IMR-90 (cell line): ENCODE data around the gene DCUN1D3. TPM values are rescaled to one million over a fixed set of nuclear protein-coding genes. Genes with fewer than 3 reads are reported as not detected.

Source experiments
- ATAC-seq: fragments of 200-7000 bp; cut with Tn5 transposase; 2 replicates; pipeline ENCODE4 v1.9.1; 2020; ENCODE audit warnings: low read depth, mild to moderate bottlenecking, moderate library complexity
- BruUV-seq: library from RNA; stranded (reverse); fragments of 400-500 nt; replicated peaks from 2 replicates; lab custom pipeline; 2021; lab: Mats Ljungman, UMichigan
- CTCF ChIA-PET: fragments of 300-600 bp; formaldehyde crosslinking; extraction: SDS; loops from one replicate; lab custom pipeline; 2021; ENCODE audit warnings: antibody characterized with exemption; lab: Yijun Ruan, JAX
- POLR2A ChIA-PET: fragments of 300-600 bp; sonication (Branson Sonifier 250); formaldehyde crosslinking; loops from one replicate; lab custom pipeline; 2022; ENCODE audit warnings: antibody characterized with exemption; ENCODE audit not compliant: unreplicated experiment; lab: Charles Lee
- DNase-seq: peaks from one replicate; pipeline ENCODE4 v3.0.0; 2013
- H2AFZ ChIP-seq: replicated peaks from 2 replicates; pipeline ENCODE3; 2013; ENCODE audit warnings: low read length, mild to moderate bottlenecking; ENCODE audit not compliant: poor library complexity
- H2AK5ac ChIP-seq: 2 replicates; pipeline ENCODE4 v1.6.1; 2013; ENCODE audit warnings: low read depth, low read length, inconsistent platforms
- H2AK9ac ChIP-seq: replicated peaks from 2 replicates; pipeline ENCODE3; 2013; ENCODE audit warnings: mild to moderate bottlenecking, low read depth, low read length, moderate library complexity; ENCODE audit not compliant: poor library complexity
- H2BK120ac ChIP-seq: 2 replicates; pipeline ENCODE4 v1.6.1; 2013; ENCODE audit warnings: low read depth, low read length, inconsistent platforms
- H2BK15ac ChIP-seq: 3 replicates; pipeline ENCODE4 v1.6.1; 2013; ENCODE audit warnings: low read depth, low read length, inconsistent platforms
- H2BK20ac ChIP-seq: 2 replicates; pipeline ENCODE4 v1.6.1; 2013; ENCODE audit warnings: low read depth, mild to moderate bottlenecking, inconsistent platforms, low read length, moderate library complexity
- H2BK5ac ChIP-seq: 2 replicates; pipeline ENCODE4 v1.6.1; 2013; ENCODE audit warnings: mild to moderate bottlenecking, low read depth, low read length, inconsistent platforms; ENCODE audit not compliant: poor library complexity, severe bottlenecking
- H3K14ac ChIP-seq: replicated peaks from 2 replicates; pipeline ENCODE4 v1.6.1; 2013; ENCODE audit warnings: low read depth, low read length, inconsistent platforms
- H3K18ac ChIP-seq: 2 replicates; pipeline ENCODE4 v1.6.1; 2013; ENCODE audit warnings: low read depth, low read length, control low read depth
- H3K23ac ChIP-seq: 2 replicates; pipeline ENCODE4 v1.6.1; 2013; ENCODE audit warnings: low read depth, low read length, inconsistent platforms
- H3K27ac ChIP-seq: 2 replicates; pipeline ENCODE4 v1.5.1; 2013; ENCODE audit warnings: mild to moderate bottlenecking, control low read depth, low read length; ENCODE audit not compliant: insufficient read depth
- H3K27me3 ChIP-seq: 2 replicates; pipeline ENCODE4 v1.6.1; 2013; ENCODE audit warnings: low read length; ENCODE audit not compliant: control insufficient read depth, insufficient read depth
- H3K36me3 ChIP-seq: 2 replicates; pipeline ENCODE4 v1.6.1; 2013; ENCODE audit warnings: low read length, mixed read lengths; ENCODE audit not compliant: control insufficient read depth, insufficient read depth
- H3K4ac ChIP-seq: 2 replicates; pipeline ENCODE4 v1.6.1; 2013; ENCODE audit warnings: low read depth, low read length, inconsistent platforms
- H3K4me1 ChIP-seq: 2 replicates; pipeline ENCODE4 v1.6.1; 2013; ENCODE audit warnings: low read length, mixed read lengths; ENCODE audit not compliant: control insufficient read depth, insufficient read depth
- H3K4me2 ChIP-seq: 2 replicates; pipeline ENCODE4 v1.6.1; 2013; ENCODE audit warnings: low read depth, mild to moderate bottlenecking, control low read depth, low read length, moderate library complexity
- H3K4me3 ChIP-seq: 2 replicates; pipeline ENCODE4 v1.5.1; 2013; ENCODE audit warnings: low read depth, mild to moderate bottlenecking, control low read depth, low read length, moderate library complexity; ENCODE audit not compliant: insufficient read depth
- H3K56ac ChIP-seq: 2 replicates; pipeline ENCODE4 v1.6.1; 2013; ENCODE audit warnings: low read length, inconsistent platforms; ENCODE audit not compliant: insufficient read depth; ENCODE audit errors: extremely low read depth
- H3K79me1 ChIP-seq, 2 experiments: 2 replicates each; pipeline ENCODE4 v1.6.1; 2013; ENCODE audit warnings: low read length in 2 of 2, inconsistent platforms in 1 of 2, low read depth in 1 of 2
- H3K9ac ChIP-seq: 2 replicates; pipeline ENCODE4 v1.6.1; 2013; ENCODE audit warnings: low read depth, low read length, control low read depth
- H3K9me1 ChIP-seq: 2 replicates; pipeline ENCODE4 v1.6.1; 2013; ENCODE audit warnings: low read length, inconsistent platforms; ENCODE audit not compliant: insufficient read depth
- H3K9me3 ChIP-seq: 2 replicates; pipeline ENCODE4 v1.6.1; 2013; ENCODE audit warnings: low read length; ENCODE audit not compliant: control insufficient read depth, insufficient read depth
- H4K20me1 ChIP-seq: 2 replicates; pipeline ENCODE4 v1.6.1; 2013; ENCODE audit warnings: low read length, inconsistent platforms; ENCODE audit not compliant: insufficient read depth
- H4K5ac ChIP-seq: 2 replicates; pipeline ENCODE4 v1.6.1; 2013; ENCODE audit warnings: mild to moderate bottlenecking, low read depth, low read length, control low read depth
- H4K8ac ChIP-seq, 2 experiments: 2 replicates each; pipeline ENCODE4 v1.6.1; 2013; ENCODE audit warnings: low read depth in 2 of 2, low read length in 2 of 2, control low read depth in 1 of 2, inconsistent platforms in 1 of 2
- H4K91ac ChIP-seq: 2 replicates; pipeline ENCODE4 v1.6.1; 2013; ENCODE audit warnings: low read depth, low read length, inconsistent platforms; ENCODE audit not compliant: insufficient read depth
- BHLHE40 ChIP-seq: fragments of 150-350 bp; IDR thresholded peaks from 2 replicates; pipeline ENCODE4 v1.6.1; 2016; ENCODE audit warnings: mild to moderate bottlenecking, low read depth, low read length
- CEBPB ChIP-seq: IDR thresholded peaks from 2 replicates; pipeline ENCODE4 v1.6.1; 2012; ENCODE audit warnings: low read depth, low read length, improper control_type of control experiment
- CHD1 ChIP-seq: IDR thresholded peaks from 2 replicates; pipeline ENCODE4 v1.6.1; 2012; ENCODE audit warnings: low read depth, low read length, improper control_type of control experiment
- CTCF ChIP-seq: conservative IDR thresholded peaks from 2 replicates; pipeline ENCODE4 v1.5.1; 2012; ENCODE audit warnings: mild to moderate bottlenecking, low read depth, low read length, improper control_type of control experiment
- ELK1 ChIP-seq: fragments of 150-350 bp; IDR thresholded peaks from 2 replicates; pipeline ENCODE4 v1.6.1; 2016; ENCODE audit warnings: low read depth, mild to moderate bottlenecking, low read length, moderate library complexity, borderline replicate concordance
- FOS ChIP-seq: fragments of 150-350 bp; IDR thresholded peaks from 2 replicates; pipeline ENCODE4 v1.6.1; 2016; ENCODE audit warnings: low read depth, low read length
- MAFK ChIP-seq: IDR thresholded peaks from 2 replicates; pipeline ENCODE4 v1.6.1; 2012; ENCODE audit warnings: low read depth, low read length, improper control_type of control experiment
- MAZ ChIP-seq: IDR thresholded peaks from 2 replicates; pipeline ENCODE4 v1.6.1; 2012; ENCODE audit warnings: low read depth, mild to moderate bottlenecking, low read length, improper control_type of control experiment, moderate library complexity, borderline replicate concordance
- MXI1 ChIP-seq: IDR thresholded peaks from 2 replicates; pipeline ENCODE4 v1.6.1; 2012; ENCODE audit warnings: low read depth, mild to moderate bottlenecking, low read length, moderate library complexity, borderline replicate concordance
- NFE2L2 ChIP-seq: fragments of 150-350 bp; IDR thresholded peaks from 2 replicates; pipeline ENCODE4 v1.6.1; 2016; ENCODE audit warnings: low read depth, mild to moderate bottlenecking, low read length
- POLR2A ChIP-seq: IDR thresholded peaks from 2 replicates; pipeline ENCODE4 v1.6.1; 2012; ENCODE audit warnings: mild to moderate bottlenecking, low read depth, low read length
- RAD21 ChIP-seq: IDR thresholded peaks from 2 replicates; pipeline ENCODE4 v1.6.1; 2012; ENCODE audit warnings: low read length, improper control_type of control experiment
- RCOR1 ChIP-seq: IDR thresholded peaks from 2 replicates; pipeline ENCODE4 v1.6.1; 2012; ENCODE audit warnings: mild to moderate bottlenecking, low read length, improper control_type of control experiment; ENCODE audit not compliant: insufficient replicate concordance
- RFX5 ChIP-seq: IDR thresholded peaks from 2 replicates; pipeline ENCODE4 v1.8.0; 2012; ENCODE audit warnings: low read depth, mild to moderate bottlenecking, low read length, moderate library complexity
- SMC3 ChIP-seq: fragments of 150-350 bp; IDR thresholded peaks from 2 replicates; pipeline ENCODE4 v1.6.1; 2016; ENCODE audit warnings: low read depth, mild to moderate bottlenecking, antibody characterized with exemption, low read length, moderate library complexity
- USF2 ChIP-seq: fragments of 150-350 bp; IDR thresholded peaks from 2 replicates; pipeline ENCODE4 v1.6.1; 2017; ENCODE audit warnings: mild to moderate bottlenecking, antibody characterized with exemption, low read length, low read depth
- WGBS, 2 experiments: methylation state at CpG; one replicate each; pipeline versions ENCODE4 v1.1.5 to v1.1.7; 2013; ENCODE audit warnings: missing lambda C conversion rate in 2 of 2; ENCODE audit not compliant: insufficient read length in 1 of 2; ENCODE audit errors: extremely low coverage in 2 of 2; 5-methylcytosine and 5-hydroxymethylcytosine counted together
- dilution Hi-C: fragments of 300-500 bp; cut with HindIII; formaldehyde crosslinking; loops from one replicate; pipeline ENCODE4 v1.14.3; 2018; ENCODE audit warnings: low sequenced_read_pairs; ENCODE audit not compliant: unreplicated experiment
- in situ Hi-C: fragments of 300-500 bp; cut with MboI; formaldehyde crosslinking; loops from 3 replicates; pipeline ENCODE4 v1.14.3; 2019; ENCODE audit warnings: low sequenced_read_pairs, inconsistent platforms, mixed read lengths
- intact Hi-C: fragments of 100-400 bp; cut with micrococcal nuclease; formaldehyde crosslinking; loops from 2 replicates; pipeline ENCODE4 v1.10.0; 2022
- polyA plus RNA-seq, 3 experiments: library from polyadenylated mRNA; depleted of rRNA; stranded (reverse); fragments of >200 nt; gene quantifications; 2 replicates each; pipeline ENCODE4 v1.2.3, GENCODE V29; 2012; ENCODE audit warnings: low replicate concordance in 1 of 3
- total RNA-seq: library from RNA; depleted of rRNA; stranded (reverse); fragments of >200 nt; gene quantifications from 2 replicates; pipeline ENCODE4 v1.2.3, GENCODE V29; 2012

DCUN1D3 gene
- total and polyA plus RNA-seq, 2 of the 4 experiments (the other 2 are of a cell fraction) = 8.1 to 42.3 TPM

GRCh38 chr16:20838240-20838639 lies 61.9 kb downstream of the DCUN1D3 start:
- Histone ChIP-seq H3K18ac (no peak overlapping the region), H3K9me3 (no peaks in the 10 kb centered on the region), H3K9me1 (no peaks in the 10 kb centered on the region), H3K4me1 (no peaks in the 10 kb centered on the region), H2BK20ac (no peak overlapping the region), H4K20me1 (no peaks in the 10 kb centered on the region), H4K5ac (no peak overlapping the region), H4K8ac (no peak overlapping the region), H2AK9ac (no peak overlapping the region), H3K23ac (no peak overlapping the region), H3K4me3 (no peak overlapping the region), H3K27ac (no peak overlapping the region), H2BK15ac (no peak overlapping the region), H2BK5ac (no peak overlapping the region), H3K36me3 (0 out of 2 replicates have a peak, but pooled peaks cover 4% of the 10 kb centered on the region), H3K14ac (no peak overlapping the region), H3K4ac (no peak overlapping the region), H3K79me1 (no peaks in the 10 kb centered on the region; a peak in 1 of 4 replicates), H4K91ac (no peak overlapping the region), H2BK120ac (no peak overlapping the region), H2AK5ac (no peak overlapping the region), H3K27me3 (no peaks in the 10 kb centered on the region), H3K9ac (no peak overlapping the region), H2AFZ (no peak overlapping the region), H3K56ac (no peak overlapping the region), H3K4me2 (no peak overlapping the region)
- ATAC-seq (no peak), DNase-seq (no peak)
- POLR2A ChIA-PET = no interaction called here
- CTCF ChIA-PET = no interaction called here
- intact Hi-C loops (no loop called here), dilution Hi-C loops (no loop called here), in situ Hi-C loops (no loop called here)
- BruUV-seq = no TSS peak
- TF ChIP-seq ELK1 (no peak), MAZ (no peak), MXI1 (no peak), POLR2A (no peak), MAFK (no peak), FOS (no peak), CEBPB (no peak), NFE2L2 (no peak), SMC3 (no peak), RFX5 (no peak), USF2 (no peak), CHD1 (no peak), CTCF (no peak), RAD21 (no peak), BHLHE40 (no peak), RCOR1 (no peak)
- WGBS, 2 experiments = no CpG with 5 or more reads among the region's 1 CpG
